SK-N-SH treated with all-trans-retinoic acid at 6 μM for 48 hours (cell line): ENCODE data around the gene NSD2.
"Not testable (repeated sequence)": the region's sequence is repeated elsewhere in the genome, so short reads cannot be mapped to it uniquely, and the experiment has no call there.

Experiments used
- ARNTL ChIP-seq: fragments of 450-650 bp; formaldehyde crosslinking; IDR thresholded peaks from 2 replicates; pipeline ENCODE4 v1.5.0; 2020; ENCODE audit warnings: low read depth, mild to moderate bottlenecking, moderate library complexity, borderline replicate concordance
- CSDC2 ChIP-seq: fragments of 250-450 bp; sonication (Bioruptor Pico); IDR thresholded peaks from 2 replicates; pipeline ENCODE4 v1.5.0; 2020; ENCODE audit warnings: mild to moderate bottlenecking, moderate library complexity
- ESRRG ChIP-seq: fragments of 250-450 bp; sonication (Bioruptor Pico); IDR thresholded peaks from 2 replicates; pipeline ENCODE4 v1.6.1; 2021; ENCODE audit warnings: mild to moderate bottlenecking
- GLIS3 ChIP-seq: fragments of 250-450 bp; sonication (Bioruptor Pico); IDR thresholded peaks from 2 replicates; pipeline ENCODE4 v1.5.0; 2020; ENCODE audit warnings: mild to moderate bottlenecking, moderate library complexity
- OSR1 ChIP-seq: fragments of 250-450 bp; sonication (Bioruptor Pico); IDR thresholded peaks from 2 replicates; pipeline ENCODE4 v1.8.0; 2022; ENCODE audit warnings: moderate library complexity, mild to moderate bottlenecking, inconsistent platforms
- PATZ1 ChIP-seq: fragments of 250-450 bp; sonication (Bioruptor Pico); IDR thresholded peaks from 2 replicates; pipeline ENCODE4 v1.8.0; 2020; ENCODE audit warnings: mild to moderate bottlenecking, moderate library complexity, borderline replicate concordance
- PPARA ChIP-seq: fragments of 250-450 bp; sonication (Bioruptor Pico); IDR thresholded peaks from 2 replicates; pipeline ENCODE4 v1.5.0; 2020; ENCODE audit warnings: mild to moderate bottlenecking, borderline replicate concordance
- RARB ChIP-seq: fragments of 250-450 bp; sonication (Bioruptor Pico); IDR thresholded peaks from 2 replicates; pipeline ENCODE4 v1.8.0; 2021; ENCODE audit warnings: mild to moderate bottlenecking, moderate library complexity
- SNAI2 ChIP-seq: fragments of 250-450 bp; sonication (Bioruptor Pico); IDR thresholded peaks from 2 replicates; pipeline ENCODE4 v1.5.0; 2020; ENCODE audit warnings: mild to moderate bottlenecking, moderate library complexity
- TOX ChIP-seq: fragments of 250-450 bp; sonication (Bioruptor Pico); IDR thresholded peaks from 2 replicates; pipeline ENCODE4 v1.8.0; 2021; ENCODE audit warnings: mild to moderate bottlenecking, moderate library complexity, borderline replicate concordance
- TSHZ2 ChIP-seq: fragments of 250-450 bp; sonication (Bioruptor Pico); IDR thresholded peaks from 2 replicates; pipeline ENCODE4 v1.5.0; 2020; ENCODE audit warnings: mild to moderate bottlenecking, moderate library complexity
- ZFP30 ChIP-seq: fragments of 450-650 bp; formaldehyde crosslinking; IDR thresholded peaks from 2 replicates; pipeline ENCODE4 v1.5.0; 2022; ENCODE audit warnings: mild to moderate bottlenecking, moderate library complexity
- ZNF565 ChIP-seq: fragments of 450-650 bp; formaldehyde crosslinking; conservative IDR thresholded peaks from 2 replicates; pipeline ENCODE4 v1.5.0; 2020; ENCODE audit warnings: low read depth, mild to moderate bottlenecking, moderate library complexity
- ZNF8 ChIP-seq: fragments of 450-650 bp; formaldehyde crosslinking; IDR thresholded peaks from 2 replicates; pipeline ENCODE4 v1.5.0; 2020; ENCODE audit warnings: mild to moderate bottlenecking, moderate library complexity

- TF ChIP-seq RARB (CRISPR knock-in tag); ZNF8 (CRISPR knock-in tag); TOX (CRISPR knock-in tag); ZFP30 (CRISPR knock-in tag); PATZ1 (CRISPR knock-in tag); SNAI2 (CRISPR knock-in tag); ARNTL (CRISPR knock-in tag); TSHZ2 (CRISPR knock-in tag); GLIS3 (CRISPR knock-in tag); ZNF565 (CRISPR knock-in tag); OSR1 (CRISPR knock-in tag); ESRRG; CSDC2; PPARA (CRISPR knock-in tag): not testable (repeated sequence)
These were observed 155.9 kb downstream of the NSD2 start for GRCh38 chr4:2027120-2027519.
